ENCODE results near the gene EPB41.
"Not testable (repeated sequence)": the region's sequence is repeated elsewhere in the genome, so short reads cannot be mapped to it uniquely, and the experiment has no call there.

The EPB41 gene

DNA sequence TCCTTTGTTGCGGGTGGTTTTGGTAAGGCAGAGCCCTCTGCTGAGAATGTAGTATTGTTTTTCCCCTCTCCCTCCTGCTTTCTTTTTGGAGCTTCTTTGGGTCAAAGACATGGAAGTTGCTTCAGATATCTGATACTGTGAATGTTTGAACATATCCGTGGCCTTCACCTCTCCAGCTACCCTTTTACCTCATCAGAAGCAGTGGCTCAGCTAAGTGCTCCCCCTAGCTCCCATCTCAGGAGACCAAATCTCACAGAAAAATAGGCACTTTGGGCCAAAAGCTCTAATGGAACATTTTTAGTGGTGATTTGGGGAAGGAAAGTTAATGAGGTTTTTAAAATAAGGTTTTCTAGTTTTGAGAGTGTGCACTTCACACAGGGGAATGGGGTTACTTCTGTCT is 203.0 kb downstream of the EPB41 start:
- no peak for FAIRE-seq

DNA sequence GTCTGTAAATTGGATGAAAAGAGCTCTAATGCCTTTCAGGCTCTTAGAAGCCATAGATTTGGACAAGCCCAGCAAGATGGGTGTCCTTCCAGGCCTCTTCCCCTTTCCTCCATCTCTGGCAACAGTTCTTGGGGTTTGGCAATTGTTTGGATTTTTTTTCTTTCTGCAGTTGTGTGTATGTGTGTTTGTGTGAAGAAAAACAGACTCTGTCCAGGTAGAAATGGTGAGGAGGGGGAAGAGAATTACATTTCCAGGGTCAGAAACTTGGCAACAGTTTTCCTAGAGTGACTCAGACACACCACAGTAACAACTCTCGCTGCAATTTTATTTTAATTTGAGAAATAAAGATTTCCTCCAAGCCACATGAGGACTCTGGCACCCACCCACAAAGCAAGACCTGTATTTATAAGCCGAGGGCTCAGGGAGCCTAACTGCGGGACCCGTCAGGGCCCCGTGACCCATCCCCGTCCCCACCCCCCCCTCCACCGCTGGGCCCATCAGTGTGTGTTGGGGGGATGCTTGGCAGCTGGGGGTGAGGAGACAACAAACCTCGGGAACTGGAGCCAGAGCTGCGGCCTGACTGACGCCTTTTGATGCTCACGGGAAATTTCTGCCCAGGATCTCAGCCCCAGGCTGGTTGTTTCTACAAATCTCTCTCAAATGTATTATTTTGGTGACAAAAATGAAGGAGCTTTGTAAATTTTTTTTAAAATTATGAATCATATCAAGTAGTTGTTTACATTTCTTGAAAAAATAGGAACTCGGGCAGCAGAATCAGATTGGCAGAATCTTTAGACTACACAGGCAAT is 205.0 kb downstream of the EPB41 start:
- no peak for FAIRE-seq

DNA sequence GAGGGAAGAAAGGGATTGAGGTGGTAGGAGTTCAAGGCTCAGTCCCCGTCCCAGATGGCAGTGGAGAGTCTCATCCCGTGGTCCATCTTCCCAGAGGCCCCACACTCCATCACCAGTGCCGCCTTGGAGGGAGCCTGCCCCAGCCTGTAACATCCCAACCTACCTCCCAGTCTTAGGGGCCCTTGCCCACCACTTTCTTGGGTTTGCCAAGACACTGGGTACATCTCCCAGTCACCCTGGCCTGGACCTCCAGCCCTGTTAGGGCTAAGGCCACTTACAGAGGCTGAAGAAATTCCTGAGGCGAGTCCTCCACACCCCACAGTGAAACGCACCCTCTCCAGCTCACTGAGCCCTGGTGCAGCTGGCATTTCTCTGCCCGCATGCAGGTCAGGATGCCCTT is 206.0 kb downstream of the EPB41 start:
- FAIRE-seq: no peak

DNA sequence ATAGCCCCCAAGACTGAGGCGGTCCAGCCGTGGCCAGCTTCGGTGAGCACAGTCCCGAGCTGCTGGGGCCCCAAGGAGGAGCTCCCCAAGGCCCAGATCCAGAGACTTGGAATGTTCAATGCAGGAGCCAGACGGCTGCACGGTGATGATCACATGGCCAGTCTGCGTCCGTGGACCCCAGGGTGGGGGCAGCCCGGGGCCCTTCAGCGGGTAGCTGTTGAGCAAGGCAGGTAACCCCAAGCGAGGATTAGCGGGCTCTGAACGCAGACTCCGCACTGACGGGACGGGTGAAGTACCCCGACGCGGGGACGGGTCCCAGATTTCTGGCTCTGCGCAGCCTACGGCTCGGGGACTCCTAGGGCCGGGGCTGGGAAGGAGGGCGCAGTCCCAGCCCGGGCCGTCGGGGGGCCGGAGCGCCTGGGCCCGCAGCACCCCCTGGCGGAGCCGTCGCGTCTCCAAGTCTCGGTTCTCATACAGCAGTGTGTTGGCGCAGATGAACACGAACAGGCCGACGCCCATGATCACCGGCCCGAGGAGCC is 206.6 kb downstream of the EPB41 start:
- FAIRE-seq: no peak

DNA sequence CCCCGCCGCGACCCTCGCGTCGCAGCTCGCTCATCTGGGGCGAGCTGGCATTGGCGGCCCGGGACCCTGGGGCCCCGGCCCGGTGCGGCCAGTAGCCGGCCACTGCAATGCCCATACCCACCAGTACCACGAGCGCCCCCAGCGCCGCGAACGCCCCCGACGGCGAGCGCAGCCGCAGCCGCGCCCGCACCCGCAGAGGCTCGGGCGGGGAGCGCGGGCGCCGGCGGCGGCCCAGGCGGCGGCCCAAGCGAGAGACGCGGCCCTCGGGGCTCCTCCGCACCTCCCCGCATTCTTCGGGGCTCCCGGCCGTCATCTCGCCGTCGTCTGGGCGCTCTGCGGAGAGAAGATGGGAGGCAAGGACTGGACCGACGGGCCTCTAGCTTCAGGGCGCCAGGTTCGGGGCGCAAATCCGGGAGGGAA is 207.2 kb downstream of the EPB41 start:
- FAIRE-seq: no peak

DNA sequence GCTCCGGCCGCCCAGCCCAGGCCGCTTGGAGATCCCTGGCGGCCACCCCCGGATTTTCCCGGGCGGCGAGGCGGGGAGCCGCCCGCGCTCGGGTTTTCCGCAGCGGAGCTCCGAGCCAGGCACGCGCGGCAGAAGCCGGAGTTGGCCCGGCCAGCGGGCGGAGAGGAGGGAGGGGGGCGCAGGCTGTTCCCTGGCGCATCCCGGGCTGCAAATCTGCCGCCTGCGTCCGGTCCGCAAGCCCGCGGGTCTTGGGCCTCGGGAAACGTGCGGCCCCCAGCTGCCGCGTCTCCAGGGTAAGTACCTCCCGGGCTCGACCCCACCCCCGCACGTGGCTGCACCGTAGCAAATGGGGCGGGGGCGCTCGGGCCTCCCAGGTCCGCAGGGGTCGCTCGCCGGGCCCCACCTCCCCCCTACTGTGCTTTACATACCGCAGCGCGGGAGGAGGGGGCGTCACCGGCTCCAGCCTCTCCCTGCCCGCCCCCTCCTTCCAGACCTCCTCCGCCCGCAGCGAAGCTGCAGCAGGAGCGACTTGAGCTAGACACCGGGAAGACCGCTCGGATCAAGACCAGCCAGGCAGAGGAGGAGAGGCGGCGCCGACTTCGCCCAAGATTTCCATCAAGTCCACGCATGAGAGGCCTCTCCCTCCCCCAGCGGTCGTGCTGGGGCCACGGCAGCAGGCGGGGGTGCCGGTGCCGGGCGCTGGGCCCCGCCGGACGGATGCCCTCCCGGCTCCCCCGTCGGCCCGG is 207.7 kb downstream of the EPB41 start:
- no peak for FAIRE-seq

DNA sequence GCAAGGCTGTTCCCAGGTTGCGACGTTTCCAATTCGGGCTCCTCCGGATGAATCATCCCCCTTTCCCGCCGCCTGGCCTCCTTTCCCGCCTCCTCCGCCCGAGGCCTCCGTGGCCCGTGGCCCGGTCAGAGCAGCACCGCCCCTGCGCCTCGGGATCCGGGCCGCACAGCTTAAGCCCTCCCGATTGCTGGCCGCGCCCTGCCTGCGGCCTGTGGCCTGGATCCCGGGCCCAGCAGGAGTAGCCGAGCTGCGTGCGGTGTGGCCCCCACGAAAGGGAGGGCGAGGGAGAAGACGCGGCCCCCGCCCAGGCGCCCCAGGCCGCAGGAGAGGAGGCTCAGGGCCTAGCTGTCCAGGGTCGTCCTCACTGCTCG is 208.3 kb downstream of the EPB41 start:
- no peak for FAIRE-seq

DNA sequence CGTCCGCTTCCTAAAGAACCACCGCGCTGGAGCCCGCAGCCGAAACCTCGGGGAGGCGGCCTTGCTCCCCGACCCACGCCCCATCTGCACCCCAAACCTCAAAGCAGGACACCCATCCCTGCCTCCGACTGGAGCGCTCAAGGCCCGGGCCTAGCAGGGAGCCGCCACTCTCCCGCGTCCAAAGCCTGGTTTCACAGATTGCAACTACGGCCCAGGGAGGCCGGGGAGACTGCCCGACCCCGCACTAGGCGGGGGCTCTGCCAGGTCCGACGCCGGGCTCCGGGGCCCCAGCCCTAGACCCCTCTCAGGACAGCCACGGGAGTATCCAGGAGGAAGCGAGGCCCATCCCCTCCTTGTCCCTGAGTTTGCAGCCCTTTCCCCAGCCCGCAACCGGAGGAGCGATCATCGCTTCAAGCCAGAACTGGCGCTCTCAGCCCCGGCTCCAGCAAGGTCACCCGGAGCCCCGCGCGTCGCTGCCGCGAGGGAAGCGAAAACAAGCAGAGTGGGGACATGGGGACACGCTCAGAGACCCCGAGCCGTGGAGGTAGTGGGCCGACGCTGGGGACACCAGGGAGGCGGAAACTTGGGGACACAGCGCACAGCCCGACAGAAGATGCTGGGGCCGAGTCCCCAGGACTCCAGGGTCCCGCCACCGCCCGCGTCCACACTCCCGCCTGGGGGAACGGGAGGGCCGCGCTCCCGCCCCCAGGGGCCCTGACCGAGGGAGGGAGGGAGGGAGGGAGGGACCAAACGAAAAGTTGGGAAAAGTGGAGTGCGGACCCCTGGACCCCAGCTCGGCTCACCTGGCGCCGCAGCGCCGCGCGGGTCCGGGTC is 208.9 kb downstream of the EPB41 start:
- no peak for FAIRE-seq

DNA sequence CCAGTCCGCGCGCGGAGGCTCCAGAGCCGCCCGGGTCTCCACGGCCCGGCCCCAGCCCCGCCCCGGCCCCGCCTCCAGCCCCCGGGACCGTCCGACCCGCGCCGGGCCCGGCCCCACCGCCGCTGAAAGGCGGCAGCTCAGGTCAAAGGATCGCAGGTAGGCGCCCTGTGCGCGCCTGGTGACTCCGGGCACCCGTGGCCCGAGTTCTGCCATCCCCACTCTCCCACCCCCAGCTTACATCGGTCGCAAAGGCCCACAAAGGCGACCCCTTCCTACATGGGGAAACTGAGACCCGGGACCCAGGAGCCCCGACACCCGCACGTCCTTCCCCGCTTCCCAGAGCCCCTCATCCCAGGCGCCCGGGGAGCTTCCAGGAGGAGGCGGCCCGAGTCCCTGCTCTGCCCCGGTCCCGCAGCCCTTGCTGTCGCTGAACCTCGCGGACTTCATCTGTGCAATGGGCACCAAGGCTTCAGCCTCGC is 209.6 kb downstream of the EPB41 start, which contains the start of gene TMEM200B:
TMEM200B (minus strand) TSS at position 17 of the 479 bp plus-strand sequence. CDS start 2,075 bp downstream, outside the sequence.
- FAIRE-seq: no peak

DNA sequence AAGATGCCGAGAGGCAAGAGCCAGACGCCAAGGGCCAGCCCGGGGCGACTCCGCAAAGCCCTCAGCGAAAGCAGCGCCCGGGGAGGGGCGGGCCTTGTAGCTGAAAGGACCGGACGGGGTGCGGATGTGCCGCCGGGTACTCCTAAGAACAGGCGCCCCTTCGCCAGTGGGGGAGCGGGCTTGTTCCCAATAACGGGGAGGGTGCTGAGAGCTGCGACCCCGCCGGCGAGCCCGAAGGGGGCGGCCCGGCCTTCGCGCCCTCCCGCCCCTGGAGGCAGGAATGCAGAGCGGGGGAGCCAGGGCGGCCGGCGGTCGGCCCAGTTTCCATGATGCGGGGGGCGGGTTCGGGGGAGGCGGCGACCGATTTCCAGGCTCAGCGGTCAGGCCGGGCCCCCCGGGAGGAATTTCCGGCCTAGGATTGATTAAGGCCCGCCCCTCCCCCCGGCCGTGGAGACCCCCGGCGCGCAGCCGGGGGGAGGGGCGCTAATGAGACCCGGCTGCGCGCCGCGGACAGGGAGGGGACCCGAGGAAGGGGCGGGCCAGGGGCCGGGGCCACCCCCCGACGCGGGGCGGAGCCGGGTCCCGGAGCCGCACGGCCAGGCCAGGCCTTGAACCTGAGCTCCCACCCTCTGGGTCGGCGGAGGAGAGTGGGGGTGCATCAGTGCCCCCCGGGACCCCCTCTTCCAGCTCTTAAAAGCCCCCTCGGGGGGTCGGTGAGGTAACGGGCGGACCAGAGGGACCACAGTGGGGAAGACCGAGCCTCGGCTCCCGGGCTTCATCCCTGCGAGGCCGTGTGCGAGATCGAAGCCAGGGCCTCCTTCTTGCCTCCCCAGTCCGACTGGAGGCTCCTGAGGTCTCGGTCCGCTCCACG is 210.2 kb downstream of the EPB41 start:
- no peak for FAIRE-seq

DNA sequence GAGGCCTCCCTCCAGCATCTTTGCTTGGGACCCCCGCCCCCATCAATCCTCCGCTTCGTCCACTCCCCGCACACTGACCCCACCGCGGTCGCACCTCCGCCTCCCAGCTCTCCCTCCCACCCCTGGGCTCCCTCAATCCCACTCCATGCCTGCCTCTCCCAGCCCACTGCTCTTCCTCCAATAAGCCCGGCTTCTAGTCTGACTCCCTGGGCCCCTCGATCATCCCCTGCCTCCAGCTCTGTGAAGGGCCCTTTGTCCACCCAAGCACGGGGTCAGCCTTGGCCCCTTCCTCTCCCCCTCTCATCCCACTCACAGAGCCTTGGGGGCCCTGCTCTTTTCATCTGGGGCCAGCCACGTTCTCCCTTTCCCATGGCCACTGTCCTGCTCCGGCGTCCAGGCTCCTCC is 210.9 kb downstream of the EPB41 start:
- no peak for FAIRE-seq

DNA sequence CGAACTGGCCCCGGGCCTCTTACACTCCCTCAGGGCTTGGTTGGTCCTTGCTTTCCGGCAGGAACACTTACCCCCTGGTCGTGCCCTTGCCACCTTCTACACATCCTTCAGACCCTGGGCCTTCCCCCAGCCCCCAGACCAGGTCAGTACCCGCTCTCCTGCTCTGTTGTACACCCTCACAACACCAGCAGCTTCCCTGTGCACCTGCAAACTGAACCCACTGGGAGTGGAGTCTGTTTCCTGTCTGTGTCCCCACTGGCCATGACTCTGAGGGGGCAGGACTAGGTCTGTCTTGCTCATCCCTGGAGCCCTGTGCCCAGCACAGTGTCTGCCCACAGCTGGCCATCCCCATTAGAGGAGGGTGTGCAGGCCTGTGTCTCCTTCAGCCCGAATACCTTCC is 211.4 kb downstream of the EPB41 start:
- no peak for FAIRE-seq

DNA sequence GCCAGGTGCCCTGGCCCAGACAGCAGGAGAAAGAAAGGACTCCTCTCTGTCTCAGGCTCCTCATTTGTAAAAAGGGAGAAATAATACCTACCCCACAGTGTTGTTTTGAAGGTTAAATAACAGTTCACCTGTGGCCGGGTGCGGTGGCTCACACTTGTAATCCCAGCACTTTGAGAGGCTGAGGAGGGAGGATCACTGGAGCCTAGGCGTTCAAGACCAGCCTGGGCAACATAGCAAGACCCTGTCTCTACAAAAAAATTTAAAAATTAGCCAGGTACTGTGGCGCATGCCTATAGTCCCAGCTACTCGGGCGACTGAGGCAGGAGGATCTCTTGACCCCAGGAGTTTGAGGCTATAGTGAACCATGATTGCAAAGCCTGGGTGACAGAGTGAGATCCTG is 211.8 kb downstream of the EPB41 start:
- FAIRE-seq: no peak

DNA sequence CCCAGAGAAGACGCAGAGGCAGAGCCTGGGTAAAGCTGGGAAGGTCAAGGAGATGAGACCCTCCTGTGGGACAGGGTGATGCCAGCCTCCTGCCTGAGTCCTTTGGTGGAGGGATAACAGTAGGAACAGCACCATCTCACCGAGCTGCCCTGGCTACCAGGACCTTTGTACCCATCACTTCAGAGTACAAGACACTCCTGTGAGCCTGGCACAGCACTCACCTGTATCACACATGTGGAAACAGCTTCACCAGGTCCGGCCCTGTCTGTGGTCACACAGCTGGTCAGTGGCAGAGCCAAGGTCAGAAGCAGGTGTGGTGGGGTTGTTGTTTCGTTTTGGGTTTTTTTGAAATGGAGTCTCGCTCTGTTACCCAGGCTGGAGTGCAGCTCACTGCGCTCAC is 214.4 kb downstream of the EPB41 start:
- FAIRE-seq: no peak

DNA sequence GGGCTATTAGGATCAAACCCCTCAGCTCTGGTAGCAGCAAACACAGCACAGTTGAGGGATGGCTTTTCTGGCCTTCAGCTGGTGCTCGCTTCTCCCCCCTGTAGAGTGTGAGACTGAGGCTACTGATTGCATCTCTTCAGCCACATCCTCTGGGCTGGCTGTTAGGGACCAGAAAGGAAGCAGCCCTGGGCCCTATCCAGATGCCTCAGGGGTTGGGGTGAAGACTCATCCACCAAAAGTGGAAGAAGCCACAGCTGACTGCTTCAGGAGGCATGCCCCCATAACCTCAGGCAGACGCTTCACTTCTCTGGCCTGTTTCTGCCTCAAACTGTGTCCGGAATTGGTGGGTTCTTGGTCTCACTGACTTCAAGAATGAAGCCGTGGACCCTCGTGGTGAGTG is 215.5 kb downstream of the EPB41 start:
- no peak for FAIRE-seq

DNA sequence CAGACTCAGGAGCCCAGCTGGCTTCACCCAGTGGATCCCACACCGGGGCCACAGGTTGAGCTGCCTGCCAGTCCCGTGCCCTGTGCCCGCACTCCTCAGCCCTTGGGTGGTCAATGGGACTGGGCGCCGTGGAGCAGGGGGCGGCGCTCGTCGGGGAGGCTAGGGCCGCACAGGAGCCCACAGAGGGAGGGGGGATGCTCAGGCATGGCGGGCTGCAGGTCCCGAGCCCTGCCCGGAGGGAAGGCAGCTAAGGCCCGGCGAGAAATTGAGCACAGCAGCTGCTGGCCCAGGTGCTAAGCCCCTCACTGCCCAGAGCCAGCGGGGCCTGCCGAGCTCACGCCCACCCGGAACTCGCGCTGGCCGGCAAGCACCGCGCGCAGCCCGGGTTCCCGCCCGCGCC is 216.7 kb downstream of the EPB41 start:
- FAIRE-seq: not testable (repeated sequence)

DNA sequence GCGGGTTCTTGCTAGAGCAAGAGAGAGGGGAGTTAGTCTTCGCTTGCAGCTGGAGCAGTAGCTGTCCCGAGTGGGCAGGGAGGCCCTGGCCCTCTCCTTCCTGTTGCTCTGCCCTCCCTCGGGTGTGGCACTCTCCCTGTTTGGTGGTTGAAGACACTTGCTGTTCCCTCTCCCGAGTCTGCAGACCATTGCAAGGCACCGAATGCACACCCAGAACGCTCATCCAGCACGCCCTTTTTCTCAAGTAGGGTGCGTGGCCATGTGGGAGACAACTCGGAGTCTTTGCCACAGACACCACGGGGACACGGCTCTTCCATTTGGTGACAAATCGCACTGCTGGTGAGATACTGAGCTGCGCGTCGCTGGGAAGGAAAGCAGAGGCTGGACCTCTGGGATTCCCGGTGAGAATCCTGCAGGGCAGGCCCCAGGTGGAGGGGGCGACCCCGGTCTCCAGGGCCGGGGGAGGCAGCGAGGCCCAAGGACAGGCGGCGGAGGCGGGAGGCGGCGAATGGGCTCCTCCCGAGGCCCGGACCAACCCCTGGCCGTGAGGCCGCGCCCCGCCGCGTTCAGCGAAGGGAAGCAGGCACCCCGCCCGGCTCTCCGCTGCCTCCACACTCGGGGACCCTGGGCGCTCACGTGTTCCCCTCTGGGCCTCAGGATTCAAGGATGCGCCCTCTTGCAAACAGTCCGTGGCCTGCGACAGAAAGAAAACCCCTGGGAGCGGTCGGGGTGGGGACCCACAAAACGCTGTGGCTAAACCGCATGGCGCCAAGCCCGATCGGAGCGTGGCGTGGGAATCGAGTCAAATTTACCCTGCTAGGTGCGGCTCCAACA is 219.7 kb downstream of the EPB41 start:
- no peak for FAIRE-seq

DNA sequence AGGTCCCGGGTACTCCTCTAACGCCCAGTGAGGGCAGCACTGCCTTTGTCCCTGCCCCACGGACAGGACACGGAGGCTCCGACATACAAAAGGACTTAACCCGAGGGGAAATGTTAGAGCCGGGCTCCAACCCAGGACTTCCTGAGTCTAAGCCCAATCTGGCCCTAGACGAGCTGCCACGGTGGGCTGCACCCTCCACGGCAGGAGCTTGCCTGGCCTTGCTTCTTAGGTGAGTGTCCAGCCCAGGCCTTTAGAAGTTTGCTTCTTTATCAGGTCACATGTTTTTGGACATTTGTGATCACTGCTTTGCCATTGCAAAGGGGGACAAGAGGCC is 220.3 kb downstream of the EPB41 start:
- no peak for FAIRE-seq

DNA sequence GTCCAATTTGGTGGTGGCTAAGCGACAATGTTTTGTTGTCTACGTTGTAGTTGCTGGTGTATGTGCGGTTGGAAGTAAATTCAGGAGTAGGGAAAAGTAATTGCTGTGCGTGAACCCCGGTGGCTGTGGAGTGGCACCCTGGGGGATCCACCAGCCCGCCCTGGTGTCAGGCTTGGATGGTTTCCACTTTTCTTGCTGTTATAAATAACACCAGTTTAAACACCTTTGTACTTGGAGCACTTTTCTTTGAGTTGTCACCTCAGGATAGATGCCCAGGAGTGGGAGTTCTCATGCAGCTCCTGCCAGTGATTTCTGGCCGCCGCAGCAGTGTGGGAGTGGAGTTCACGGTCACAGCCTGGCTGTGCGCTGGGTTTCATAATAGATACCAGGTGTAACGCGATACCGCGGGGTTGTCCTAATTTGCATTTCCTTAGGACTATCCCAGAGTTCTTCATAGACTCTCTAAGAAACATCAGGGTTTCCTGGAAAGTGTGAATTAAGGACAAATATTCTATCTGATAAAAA is 222.1 kb downstream of the EPB41 start:
- FAIRE-seq: no peak

DNA sequence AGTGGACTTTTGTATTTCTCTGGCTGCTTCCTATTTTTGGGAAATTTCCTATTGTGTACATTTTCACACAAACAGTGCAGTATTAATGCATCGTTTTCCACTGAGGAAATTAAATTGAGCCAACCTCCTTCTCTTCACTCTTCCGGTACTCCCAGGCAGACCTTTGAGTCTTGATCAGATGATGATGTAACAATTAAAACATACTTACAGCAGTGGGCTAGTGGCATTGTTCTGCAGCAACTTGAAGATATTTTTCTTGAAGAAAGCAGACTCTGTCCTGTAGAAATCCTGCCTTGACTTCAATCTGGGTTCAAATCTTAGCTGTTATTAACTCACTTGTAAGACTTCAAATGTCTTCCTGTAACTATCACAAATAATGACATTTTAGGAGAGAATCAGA is 228.3 kb downstream of the EPB41 start:
- no peak for FAIRE-seq

DNA sequence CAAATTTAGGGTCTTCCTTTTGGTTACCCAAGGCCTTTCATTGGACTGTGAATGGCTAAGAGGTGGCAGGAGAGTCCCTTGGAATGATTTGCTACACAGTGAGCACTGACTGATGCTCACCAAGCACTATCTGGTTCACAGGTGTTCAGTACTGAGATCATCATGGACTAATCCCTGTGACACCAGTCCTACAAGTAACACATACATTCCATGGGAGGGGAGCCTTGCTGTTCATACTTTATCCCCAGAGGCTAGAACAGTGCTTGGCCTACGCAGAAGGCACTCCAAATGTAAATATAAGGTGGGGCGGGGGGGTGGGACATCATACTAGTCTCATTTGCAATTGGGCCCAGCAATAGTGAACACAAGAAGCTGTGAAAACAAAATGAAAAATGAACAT is 229.8 kb downstream of the EPB41 start:
- no peak for FAIRE-seq
